GM19043 (cell line): ENCODE results near the gene ZSCAN18.

Source experiments
- ATAC-seq: cut with Tn5 transposase; IDR thresholded peaks from one replicate; pipeline ENCODE4 v1.9.1; 2021; ENCODE audit warnings: low read depth; ENCODE audit not compliant: unreplicated experiment

The ZSCAN18 gene

GRCh38 chr19:58086825-58087710, 11.0 kb downstream of the ZSCAN18 start:
- ATAC-seq = no peak

- no peak for ATAC-seq
These were observed 12.6 kb downstream of the ZSCAN18 start for GRCh38 chr19:58085348-58085875.

- ATAC-seq = no peak
These were observed 13.3 kb downstream of the ZSCAN18 start for GRCh38 chr19:58084596-58085347.

GRCh38 chr19:58083021-58083420, 15.0 kb downstream of the ZSCAN18 start:
- ATAC-seq = no peak

- ATAC-seq = no peak
These were observed 18.2 kb downstream of the ZSCAN18 start for GRCh38 chr19:58079792-58080191.

- no peak for ATAC-seq
These were observed 30.7 kb downstream of the ZSCAN18 start for GRCh38 chr19:58067240-58067912.

GRCh38 chr19:58063712-58064111, 34.3 kb downstream of the ZSCAN18 start:
- no peak for ATAC-seq

- ATAC-seq = no peak
These were observed 37.8 kb downstream of the ZSCAN18 start for GRCh38 chr19:58060231-58060630.

- no peak for ATAC-seq
These were observed 38.4 kb downstream of the ZSCAN18 start for GRCh38 chr19:58059671-58060078.

- ATAC-seq = no peak
These were observed 38.9 kb downstream of the ZSCAN18 start, which contains the start of gene ZNF135 for GRCh38 chr19:58059003-58059670. Gene ZNF135, plus strand, starts transcription at chr19:58059282. Its CDS starts 721 bp downstream, at chr19:58060003.

- no peak for ATAC-seq
These were observed 39.6 kb downstream of the ZSCAN18 start for GRCh38 chr19:58058467-58058866.

- ATAC-seq = no peak
These were observed 41.2 kb downstream of the ZSCAN18 start for GRCh38 chr19:58056861-58057260.

GRCh38 chr19:58056261-58056660, 41.8 kb downstream of the ZSCAN18 start:
- no peak for ATAC-seq

- no peak for ATAC-seq
These were observed 42.8 kb downstream of the ZSCAN18 start for GRCh38 chr19:58054901-58055874.

- no peak for ATAC-seq
These were observed 44.4 kb downstream of the ZSCAN18 start for GRCh38 chr19:58053480-58054156.

GRCh38 chr19:58052256-58052655, 45.8 kb downstream of the ZSCAN18 start:
- no peak for ATAC-seq

- no peak for ATAC-seq
These were observed 50.4 kb downstream of the ZSCAN18 start for GRCh38 chr19:58047672-58048071.

- ATAC-seq = no peak
These were observed 51.2 kb downstream of the ZSCAN18 start for GRCh38 chr19:58046856-58047255.
